ENCODE data around the gene PIK3R5.

DNA sequence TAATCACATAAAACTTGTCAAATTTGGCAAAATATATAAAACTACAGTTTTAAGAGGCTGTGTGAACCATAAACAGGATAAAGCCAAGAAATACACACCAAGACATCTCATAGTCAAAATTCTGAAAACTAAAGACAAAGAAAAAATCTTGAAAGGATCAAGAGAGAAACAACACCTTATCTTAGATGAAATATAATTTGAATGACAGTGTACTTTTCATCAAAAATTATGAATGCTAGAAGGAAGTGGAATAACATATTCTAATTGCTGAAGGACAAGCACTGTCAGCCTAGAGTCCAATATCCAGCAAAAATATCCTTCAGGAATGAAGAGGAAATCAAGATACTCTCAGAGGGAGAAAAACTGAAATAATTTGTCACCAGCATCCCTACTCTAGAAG lies 37.2 kb downstream of the PIK3R5 start:
- TF ChIP-seq, protein P1, sequence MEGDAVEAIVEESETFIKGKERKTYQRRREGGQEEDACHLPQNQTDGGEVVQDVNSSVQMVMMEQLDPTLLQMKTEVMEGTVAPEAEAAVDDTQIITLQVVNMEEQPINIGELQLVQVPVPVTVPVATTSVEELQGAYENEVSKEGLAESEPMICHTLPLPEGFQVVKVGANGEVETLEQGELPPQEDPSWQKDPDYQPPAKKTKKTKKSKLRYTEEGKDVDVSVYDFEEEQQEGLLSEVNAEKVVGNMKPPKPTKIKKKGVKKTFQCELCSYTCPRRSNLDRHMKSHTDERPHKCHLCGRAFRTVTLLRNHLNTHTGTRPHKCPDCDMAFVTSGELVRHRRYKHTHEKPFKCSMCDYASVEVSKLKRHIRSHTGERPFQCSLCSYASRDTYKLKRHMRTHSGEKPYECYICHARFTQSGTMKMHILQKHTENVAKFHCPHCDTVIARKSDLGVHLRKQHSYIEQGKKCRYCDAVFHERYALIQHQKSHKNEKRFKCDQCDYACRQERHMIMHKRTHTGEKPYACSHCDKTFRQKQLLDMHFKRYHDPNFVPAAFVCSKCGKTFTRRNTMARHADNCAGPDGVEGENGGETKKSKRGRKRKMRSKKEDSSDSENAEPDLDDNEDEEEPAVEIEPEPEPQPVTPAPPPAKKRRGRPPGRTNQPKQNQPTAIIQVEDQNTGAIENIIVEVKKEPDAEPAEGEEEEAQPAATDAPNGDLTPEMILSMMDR (IDR thresholded peaks at IDR 0.05 in 4 of 5, conservative IDR thresholded peaks at IDR 0.05 in 1 of 5): no peak
- no peak for TF ChIP-seq POLR2A (IDR thresholded peaks at IDR 0.05)
